Measurements from ENCODE around the gene WASF1. TPM values are rescaled to one million over a fixed set of nuclear protein-coding genes. Genes with fewer than 3 reads are reported as not detected.

Gene WASF1
- total RNA-seq, 4 donors from 2014 or later, result 8.0 to 11.7 (median 8.7) TPM

DNA sequence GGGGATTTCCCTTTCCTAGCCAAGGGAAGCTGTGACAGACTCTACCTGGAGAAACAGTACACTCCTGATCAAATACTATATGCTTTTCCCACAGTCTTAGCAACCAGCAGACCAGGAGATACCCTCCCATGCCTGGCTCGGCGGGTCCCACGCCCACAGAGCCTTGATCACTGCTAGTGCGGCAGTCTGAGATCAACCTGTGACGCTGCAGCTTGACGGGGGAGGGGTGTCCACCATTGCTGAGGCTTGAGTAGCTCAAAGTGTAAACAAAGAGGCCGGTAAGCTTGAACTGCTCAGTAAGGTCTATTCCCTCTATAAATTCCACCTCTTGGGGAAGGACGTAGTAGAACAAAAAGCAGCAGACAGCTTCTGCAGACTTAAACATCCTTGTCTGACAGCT is 63.2 kb downstream of the WASF1 start:
- no peak for TF ChIP-seq CTCF (IDR thresholded peaks at IDR 0.05)
- Histone ChIP-seq H3K36me3 (no peaks in the 10 kb centered on the region), H3K4me3 (no peak overlapping the region), H3K27me3 (no peaks in the 10 kb centered on the region), H3K27ac (no peak overlapping the region), H3K4me1 (no peaks in the 10 kb centered on the region), H3K9me3 (peaks cover 0 to 9% (median 2%) of the 10 kb centered on the region in 4 donors)
- no peak for DNase-seq (ENCODE audit: low spot score in 2 of 2)
- WGBS, 2 donors, result 81 to 86% methylated on average over 8 of the region's 8 CpGs

DNA sequence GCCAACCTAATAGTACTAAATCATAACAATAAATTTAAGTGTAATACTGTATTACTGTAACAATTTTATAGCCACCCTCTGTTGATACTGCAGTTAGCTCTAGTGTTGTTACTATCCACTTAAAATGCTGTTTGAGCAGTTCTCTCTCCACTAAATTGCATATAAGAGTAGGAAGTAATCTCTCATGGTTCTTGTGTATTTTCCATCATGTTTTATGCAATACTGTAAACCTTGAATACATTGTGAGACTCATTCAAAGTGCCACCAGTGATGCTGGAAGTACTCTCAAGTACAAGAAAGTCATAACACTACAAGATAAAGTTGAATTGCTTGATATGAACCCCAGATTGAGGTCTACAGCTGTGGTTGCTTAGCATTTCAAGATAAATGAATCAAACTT is 65.5 kb downstream of the WASF1 start:
- Histone ChIP-seq H3K4me3 (no peak overlapping the region), H3K4me1 (no peaks in the 10 kb centered on the region), H3K27ac (no peak overlapping the region), H3K9me3 (no peaks in the 10 kb centered on the region), H3K27me3 (no peaks in the 10 kb centered on the region), H3K36me3 (no peaks in the 10 kb centered on the region)
- TF ChIP-seq POLR2A (IDR thresholded peaks at IDR 0.05) (no peak), EP300 (IDR thresholded peaks at IDR 0.05) (no peak), CTCF (IDR thresholded peaks at IDR 0.05) (no peak)
- no peak for DNase-seq (ENCODE audit: low spot score in 2 of 2)

DNA sequence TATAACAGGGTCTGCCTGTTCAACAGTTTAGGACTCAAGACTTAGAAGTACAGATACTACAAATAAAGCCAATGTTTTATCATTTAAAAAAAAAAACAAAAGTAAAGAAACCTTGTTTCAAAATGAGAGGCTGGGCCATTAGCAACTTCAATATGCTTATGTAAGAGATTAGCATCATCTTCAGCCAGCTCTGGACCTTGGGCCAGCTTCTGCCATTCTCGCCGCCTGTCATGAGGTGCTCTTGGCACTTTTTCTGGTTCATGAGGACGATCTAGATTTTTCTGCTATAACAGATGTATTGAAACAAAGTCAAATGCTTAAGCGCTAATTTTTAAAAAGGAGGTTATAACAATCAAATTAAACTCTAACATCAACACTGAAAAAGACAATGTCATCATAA is 74.2 kb downstream of the WASF1 start:
- Histone ChIP-seq H3K36me3 (peaks cover 0 to 29% (median 0%) of the 10 kb centered on the region in 3 donors), H3K4me3 (no peak overlapping the region), H3K27me3 (no peaks in the 10 kb centered on the region), H3K4me1 (no peaks in the 10 kb centered on the region), H3K27ac (no peak overlapping the region), H3K9me3 (no peaks in the 10 kb centered on the region)
- DNase-seq (ENCODE audit: low spot score in 2 of 2), result no peak
- TF ChIP-seq EP300 (IDR thresholded peaks at IDR 0.05), result no peak
- no peak for TF ChIP-seq POLR2A (IDR thresholded peaks at IDR 0.05)
- TF ChIP-seq CTCF (IDR thresholded peaks at IDR 0.05), result no peak
- WGBS, 2 donors, result 94 to 97% methylated on average over 4 of the region's 4 CpGs

DNA sequence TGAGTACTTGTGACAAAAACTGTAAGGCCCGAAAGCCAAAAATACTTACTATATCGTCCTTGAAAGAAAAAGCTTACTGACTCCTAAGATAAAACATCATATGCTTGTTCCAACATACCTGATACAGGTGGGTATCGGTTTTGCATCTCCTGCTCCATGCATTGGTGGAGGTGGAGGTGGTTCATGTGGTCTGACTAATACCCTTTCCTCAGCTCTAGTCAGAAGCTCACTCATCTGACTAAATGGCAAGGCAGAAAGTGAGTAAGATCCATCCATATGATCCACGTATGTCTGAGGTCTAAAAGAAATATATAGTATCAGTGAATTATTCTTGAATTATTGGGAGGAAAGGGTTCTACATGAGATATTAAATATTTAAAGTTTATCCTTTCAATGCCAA is 76.2 kb downstream of the WASF1 start:
- WGBS, 2 donors, result 65 to 77% methylated on average over 4 of the region's 4 CpGs
- no peak for DNase-seq (ENCODE audit: low spot score in 2 of 2)

GRCh38 chr6:110102411-110102810 is 77.1 kb downstream of the WASF1 start:
- H3K4me1 ChIP-seq, result peaks cover 0 to 7% (median 4%) of the 10 kb centered on the region in 4 donors
- H3K27me3 ChIP-seq, result no peaks in the 10 kb centered on the region
- DNase-seq (ENCODE audit: low spot score in 2 of 2), result no peak
- H3K36me3 ChIP-seq, result peaks cover 0 to 26% (median 0%) of the 10 kb centered on the region in 3 donors
- TF ChIP-seq EP300 (IDR thresholded peaks at IDR 0.05) (no peak), POLR2A (IDR thresholded peaks at IDR 0.05) (no peak), CTCF (IDR thresholded peaks at IDR 0.05) (no peak)
- H3K9me3 ChIP-seq, result no peaks in the 10 kb centered on the region
- no peak overlapping the region for H3K4me3 ChIP-seq
- no peak overlapping the region for H3K27ac ChIP-seq

More for the DNA sequence above, 76.2 kb downstream of the WASF1 start:
- Histone ChIP-seq H3K4me3 (no peak overlapping the region), H3K27me3 (no peaks in the 10 kb centered on the region), H3K36me3 (peaks cover 0 to 27% (median 0%) of the 10 kb centered on the region in 3 donors), H3K9me3 (no peaks in the 10 kb centered on the region), H3K4me1 (no peaks in the 10 kb centered on the region), H3K27ac (no peak overlapping the region)
- TF ChIP-seq EP300 (IDR thresholded peaks at IDR 0.05) (no peak), POLR2A (IDR thresholded peaks at IDR 0.05) (no peak), CTCF (IDR thresholded peaks at IDR 0.05) (no peak)

Data from tibial nerve (tissue), 4 donors.